COLO829 (cell line): ENCODE results near the gene HEXD.

Experiments
- DNase-seq: peaks from one replicate; pipeline ENCODE4 v3.0.0; 2012; ENCODE audit warnings: low spot score

The HEXD gene

GRCh38 chr17:82490512-82491195 is 72.5 kb downstream of the HEXD start:
- no peak for DNase-seq

GRCh38 chr17:82491196-82491530 is 73.0 kb downstream of the HEXD start:
- DNase-seq: no peak

- DNase-seq: no peak
Measured at GRCh38 chr17:82491533-82491932, 73.4 kb downstream of the HEXD start.
